K562 (cell line): ENCODE measurements around the gene PRR11. TPM values are rescaled to one million over a fixed set of nuclear protein-coding genes. Genes with fewer than 3 reads are reported as not detected.

Source experiments
- ARID2 ChIP-seq: fragments of 450-650 bp; IDR thresholded peaks from 2 replicates; pipeline ENCODE4 v1.6.1; 2017; ENCODE audit warnings: antibody characterized with exemption, mild to moderate bottlenecking
- BDP1 ChIP-seq: IDR thresholded peaks from 3 replicates; pipeline ENCODE4 v1.6.1; 2011; ENCODE audit not compliant: insufficient read length, insufficient read depth
- CBFA2T2 ChIP-seq: fragments of 450-650 bp; conservative IDR thresholded peaks from 2 replicates; pipeline ENCODE4 v1.6.1; 2017; ENCODE audit warnings: mild to moderate bottlenecking
- CEBPB ChIP-seq: fragments of 450-650 bp; IDR thresholded peaks from 2 replicates; pipeline ENCODE4 v1.6.1; 2016; ENCODE audit warnings: missing genetic modification characterization, missing compliant biosample characterization
- CHCHD3 ChIP-seq: fragments of 250-450 bp; sonication (Bioruptor Pico); IDR thresholded peaks from 2 replicates; pipeline ENCODE4 v2.1.2; 2022; ENCODE audit warnings: mild to moderate bottlenecking
- DDX20 ChIP-seq: fragments of 450-650 bp; IDR thresholded peaks from 2 replicates; pipeline ENCODE4 v1.6.1; 2016; ENCODE audit warnings: missing genetic modification characterization, low read depth, mild to moderate bottlenecking, missing compliant biosample characterization, moderate library complexity
- E2F6 ChIP-seq, 2 experiments: IDR thresholded peaks; 2 replicates each; pipeline ENCODE4 v1.6.1; 2011; ENCODE audit warnings: borderline replicate concordance in 1 of 2, control low read depth in 1 of 2, low read depth in 1 of 2, low read length in 1 of 2, mild to moderate bottlenecking in 1 of 2, mixed read lengths in 1 of 2, moderate library complexity in 1 of 2; ENCODE audit not compliant: insufficient read depth in 1 of 2, insufficient read length in 1 of 2, poor library complexity in 1 of 2, severe bottlenecking in 1 of 2; ENCODE audit errors: extremely low read depth in 1 of 2
- EP300 ChIP-seq: IDR thresholded peaks from 2 replicates; pipeline ENCODE4 v1.6.1; 2012; ENCODE audit warnings: low read length, improper control_type of control experiment
- FIP1L1 ChIP-seq: fragments of 200-400 bp; formaldehyde crosslinking; IDR thresholded peaks from 2 replicates; pipeline ENCODE4 v1.6.1; 2018; ENCODE audit warnings: mild to moderate bottlenecking, low read depth, low read length; ENCODE audit not compliant: poor library complexity, severe bottlenecking
- FOS ChIP-seq: IDR thresholded peaks from 3 replicates; pipeline ENCODE4 v1.6.1; 2011; ENCODE audit not compliant: insufficient read length; ENCODE audit errors: extremely low read depth
- MCM2 ChIP-seq: fragments of 450-650 bp; IDR thresholded peaks from 2 replicates; pipeline ENCODE4 v1.6.1; 2017; ENCODE audit warnings: low read depth, mild to moderate bottlenecking
- MECOM ChIP-seq: fragments of 250-450 bp; sonication (Bioruptor Pico); IDR thresholded peaks from 2 replicates; pipeline ENCODE4 v1.8.0; 2022; ENCODE audit warnings: inconsistent platforms
- MNT ChIP-seq, 2 experiments: fragments of 450-650 bp; conservative IDR thresholded peaks; 2 replicates each; pipeline ENCODE4 v1.6.1; 2017; ENCODE audit warnings: mild to moderate bottlenecking in 2 of 2, moderate library complexity in 2 of 2
- NFE2 ChIP-seq: IDR thresholded peaks from 2 replicates; pipeline ENCODE4 v1.6.1; 2014; ENCODE audit warnings: antibody characterized with exemption, low read depth
- PHB ChIP-seq: fragments of 250-450 bp; sonication (Bioruptor Pico); IDR thresholded peaks from 2 replicates; pipeline ENCODE4 v1.5.0; 2021
- PHF8 ChIP-seq: fragments of 200-600 bp; sonication (generic); IDR thresholded peaks from 2 replicates; pipeline ENCODE4 v1.6.1; 2012; ENCODE audit warnings: mixed run types, mild to moderate bottlenecking, inconsistent platforms, low read length, moderate library complexity, borderline replicate concordance
- RB1 ChIP-seq: fragments of 450-650 bp; IDR thresholded peaks from 2 replicates; pipeline ENCODE4 v1.6.1; 2017; ENCODE audit warnings: low read depth, mild to moderate bottlenecking
- RBM34 ChIP-seq: fragments of 200-400 bp; formaldehyde crosslinking; IDR thresholded peaks from 2 replicates; pipeline ENCODE4 v1.6.1; 2018; ENCODE audit warnings: low read length, borderline replicate concordance; ENCODE audit not compliant: insufficient read depth
- RREB1 ChIP-seq: fragments of 250-450 bp; sonication (Bioruptor Pico); IDR thresholded peaks from 2 replicates; pipeline ENCODE4 v1.4.0; 2020
- SMARCA4 ChIP-seq: fragments of 450-650 bp; IDR thresholded peaks from 2 replicates; pipeline ENCODE4 v1.6.1; 2016
- TRIM28 ChIP-seq: fragments of 450-650 bp; IDR thresholded peaks from 2 replicates; pipeline ENCODE4 v1.6.1; 2017
- polyA plus RNA-seq, 8 experiments: library from polyadenylated mRNA; depleted of rRNA in 4 of 8; stranded (reverse) in 5 of 8; unstranded in 3 of 8; fragments of >200 nt; fragmentation: Nextera tagmentation in 2 of 8; fragmentation: Illumina TruSeq in 1 of 8; extraction: Ambion mirVana in 2 of 8; extraction: Trizol in 1 of 8; gene quantifications; 2 replicates each; pipeline versions ENCODE4 v1.2.1 to v1.2.3, GENCODE V29; 2011 to 2014; ENCODE audit warnings: inconsistent platforms in 1 of 8, missing spikeins in 1 of 8
- total RNA-seq, 7 experiments: library from RNA; depleted of rRNA in 6 of 7; stranded (reverse); fragments of >200 nt in 6 of 7; fragmentation: Illumina TruSeq in 2 of 7; extraction: Trizol in 2 of 7; gene quantifications; 2 replicates each; pipeline versions ENCODE4 v1.2.1 to v1.2.3, GENCODE V29; 2011 to 2021; ENCODE audit warnings: low replicate concordance in 1 of 7

Gene PRR11
- total and polyA plus RNA-seq, 9 of the 15 experiments (the other 6 are each of a cell fraction or from before 2014, with no cell fraction given), result 13.3 to 75.2 (median 46.4) TPM

- TF ChIP-seq RREB1 (CRISPR knock-in tag) (no peak), ARID2 (no peak), CEBPB (no peak), RBM34 (no peak), E2F6 (IDR thresholded peaks at IDR 0.05; ENCODE audit: borderline replicate concordance in 1 of 2, extremely low read depth in 1 of 2, insufficient read depth in 1 of 2, insufficient read length in 1 of 2, low read depth in 1 of 2, low read length in 1 of 2, poor library complexity in 1 of 2, severe bottlenecking in 1 of 2) (peak; percentile 35 to 42), FOS (peak; percentile 91), EP300 (no peak), TRIM28 (no peak), MNT (conservative IDR thresholded peaks at IDR 0.05) (peak in 1 of 2 experiments; percentile 71; a peak in 2 of 4 replicates), BDP1 (no peak), MECOM (CRISPR knock-in tag) (no peak), PHB (CRISPR knock-in tag) (no peak), CHCHD3 (CRISPR knock-in tag) (no peak), FIP1L1 (no peak), SMARCA4 (peak; percentile 49; the same call in 1 of the 2 replicates), MCM2 (no peak), CBFA2T2 (no peak), PHF8 (peak; percentile 29; the same call in 1 of the 2 replicates), RB1 (no peak), DDX20 (tag) (no peak), NFE2 (no peak)
Measured at GRCh38 chr17:59155439-59156177, at the start of gene PRR11 (continued).
